Ectodermal cell (in vitro differentiated cells): ENCODE data around the gene SENP1.

Experiments
- H3K27ac ChIP-seq: 2 replicates; pipeline ENCODE4 v1.7.0; 2013; ENCODE audit warnings: mild to moderate bottlenecking, low read depth, low read length; ENCODE audit not compliant: insufficient read depth, poor library complexity, severe bottlenecking
- H3K27me3 ChIP-seq: 2 replicates; pipeline ENCODE4 v1.7.0; 2013; ENCODE audit warnings: mild to moderate bottlenecking, low read length; ENCODE audit not compliant: insufficient read depth, control insufficient read depth, poor library complexity, severe bottlenecking
- H3K36me3 ChIP-seq: one replicate; pipeline ENCODE4 v1.7.0; 2013; ENCODE audit warnings: low read length; ENCODE audit not compliant: control insufficient read depth, insufficient read depth
- H3K4me1 ChIP-seq: one replicate; pipeline ENCODE4 v1.7.0; 2013; ENCODE audit warnings: low read length; ENCODE audit not compliant: control insufficient read depth, insufficient read depth
- H3K4me3 ChIP-seq: 2 replicates; pipeline ENCODE4 v1.7.0; 2013; ENCODE audit warnings: low read depth, low read length, control low read depth; ENCODE audit not compliant: insufficient read depth
- H3K9me3 ChIP-seq: 2 replicates; pipeline ENCODE4 v1.7.0; 2013; ENCODE audit warnings: mild to moderate bottlenecking, low read length, moderate library complexity; ENCODE audit not compliant: control insufficient read depth
- WGBS, 2 experiments: methylation state at CpG; one replicate each; pipeline ENCODE4 v1.1.7; 2013; ENCODE audit warnings: missing lambda C conversion rate in 2 of 2; 5-methylcytosine and 5-hydroxymethylcytosine counted together

The SENP1 gene

DNA sequence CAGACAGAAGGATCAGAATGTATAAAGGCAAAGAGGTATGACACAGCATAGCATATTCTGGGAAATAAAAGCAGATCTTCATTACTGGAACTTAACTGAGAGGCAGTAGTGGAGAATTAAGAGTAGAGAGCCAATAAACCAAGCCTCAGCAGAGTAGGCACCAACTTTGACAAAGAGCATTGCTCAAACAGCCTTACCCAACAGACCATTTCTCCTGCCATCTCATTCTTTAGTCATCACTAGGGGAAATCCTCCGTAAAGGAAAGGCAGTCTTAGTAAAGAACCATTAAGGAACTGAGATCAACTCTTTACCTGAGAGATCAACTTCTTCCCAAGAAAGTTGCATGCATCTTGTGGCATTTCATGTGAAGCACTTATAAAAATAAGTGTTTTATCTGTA lies 36.6 kb downstream of the SENP1 start:
- Histone ChIP-seq H3K27ac (no peak overlapping the region), H3K36me3 (peaks cover 25% of the 10 kb centered on the region), H3K4me3 (no peak overlapping the region), H3K4me1 (no peaks in the 10 kb centered on the region), H3K27me3 (no peaks in the 10 kb centered on the region), H3K9me3 (no peaks in the 10 kb centered on the region)
- WGBS, 2 experiments: 94 to 100% methylated on average over 1 of the region's 1 CpG

DNA sequence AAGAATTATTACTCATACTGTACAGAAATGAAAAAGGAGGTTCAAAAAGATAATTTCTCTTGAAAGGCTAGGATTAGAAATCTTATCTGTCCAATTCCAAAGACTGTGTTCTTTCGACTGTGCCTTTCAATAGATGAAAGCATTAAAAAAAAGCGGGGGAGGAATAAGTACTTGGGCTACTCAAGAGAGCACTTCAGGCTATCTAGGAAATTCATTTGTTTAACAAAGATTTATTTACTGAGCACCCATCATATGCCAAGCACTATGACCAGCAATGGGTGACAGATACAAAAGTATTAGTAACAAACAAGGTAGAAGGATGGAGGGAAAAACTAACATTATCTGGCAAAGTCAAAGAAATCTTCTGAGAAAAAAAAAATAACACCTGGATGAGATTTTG lies 37.4 kb downstream of the SENP1 start:
- WGBS, 2 experiments: 83 to 90% methylated on average over 1 to 2 of the region's 2 CpGs
- Histone ChIP-seq H3K4me3 (no peak overlapping the region), H3K4me1 (no peaks in the 10 kb centered on the region), H3K36me3 (peaks cover 25% of the 10 kb centered on the region), H3K9me3 (no peaks in the 10 kb centered on the region), H3K27me3 (no peaks in the 10 kb centered on the region), H3K27ac (no peak overlapping the region)

DNA sequence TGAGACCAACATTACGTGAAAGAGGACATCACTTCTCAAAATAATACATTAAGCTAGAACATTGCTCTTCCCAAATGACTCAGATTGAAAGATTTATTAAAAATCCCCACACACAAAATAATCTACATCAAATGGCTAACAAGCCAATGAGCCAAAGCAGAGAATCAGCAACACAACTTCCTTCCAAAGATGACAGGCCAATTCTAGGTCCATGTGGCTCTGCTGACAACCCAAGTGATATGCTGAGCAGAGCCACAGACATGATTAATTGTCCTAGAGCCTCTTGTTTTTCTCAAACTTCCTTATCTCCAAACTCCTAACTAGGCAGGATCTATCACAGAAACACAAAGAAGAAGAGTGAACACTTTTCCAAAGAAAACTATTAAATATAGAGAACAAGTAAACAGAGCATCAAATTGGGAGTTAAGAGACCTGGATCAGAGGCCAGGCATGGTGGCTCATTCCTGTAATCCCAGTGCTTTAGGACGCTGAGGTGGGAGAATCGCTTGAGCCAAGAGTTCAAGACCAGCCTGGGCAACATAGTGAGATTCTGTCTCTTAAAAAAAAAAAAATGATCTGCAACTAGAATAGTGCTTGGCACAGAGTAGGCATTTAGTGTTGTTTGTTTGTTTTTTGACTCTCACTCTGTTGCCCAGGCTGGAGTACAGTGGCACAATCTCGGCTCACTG lies 38.5 kb downstream of the SENP1 start:
- Histone ChIP-seq H3K36me3 (peaks cover 26% of the 10 kb centered on the region), H3K9me3 (no peaks in the 10 kb centered on the region), H3K27me3 (no peaks in the 10 kb centered on the region), H3K27ac (no peak overlapping the region), H3K4me3 (no peak overlapping the region), H3K4me1 (no peaks in the 10 kb centered on the region)
- WGBS, 2 experiments: 95 to 96% methylated on average over 4 of the region's 4 CpGs

DNA sequence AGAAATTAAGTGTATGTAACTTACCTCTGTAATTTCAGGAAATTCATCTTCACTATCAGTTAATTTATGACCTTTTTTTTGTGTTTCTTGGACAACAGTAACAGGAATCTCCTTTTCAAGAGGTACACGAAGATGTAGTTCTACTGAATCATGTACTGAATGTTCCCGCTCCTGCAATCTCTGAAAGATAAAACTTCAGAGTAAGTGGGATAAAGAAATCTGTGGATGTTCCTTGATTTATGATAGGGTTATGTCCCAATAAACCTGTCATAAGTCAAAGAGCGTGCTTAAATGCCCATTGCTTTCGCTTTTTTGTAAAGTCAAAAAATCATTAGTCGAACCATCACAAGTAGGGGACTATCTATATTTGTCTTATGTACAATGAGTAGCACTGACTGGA lies 40.8 kb downstream of the SENP1 start:
- Histone ChIP-seq H3K4me3 (no peak overlapping the region), H3K27me3 (no peaks in the 10 kb centered on the region), H3K4me1 (no peaks in the 10 kb centered on the region), H3K36me3 (peaks cover 27% of the 10 kb centered on the region), H3K27ac (no peak overlapping the region), H3K9me3 (no peaks in the 10 kb centered on the region)
- WGBS, 2 experiments: 94 to 99% methylated on average over 5 of the region's 5 CpGs

DNA sequence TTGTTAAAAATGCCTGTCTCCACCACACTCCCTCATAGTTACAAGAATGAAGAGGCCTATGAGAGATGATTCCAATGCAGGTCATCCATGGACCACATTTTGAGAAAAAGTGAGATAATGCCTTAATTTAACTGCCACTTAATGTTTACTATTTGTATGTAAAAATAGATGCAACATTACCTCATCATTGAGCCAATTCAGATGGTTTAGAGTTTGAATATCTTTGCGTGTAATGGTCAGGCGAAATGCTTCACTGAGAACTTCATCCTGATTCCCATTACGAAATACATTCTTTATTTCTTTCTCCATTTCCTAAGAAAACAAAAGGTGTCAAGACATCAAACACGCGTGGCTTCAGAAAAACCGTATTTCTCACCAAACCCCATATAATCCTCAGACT lies 42.3 kb downstream of the SENP1 start:
- Histone ChIP-seq H3K27me3 (no peaks in the 10 kb centered on the region), H3K36me3 (peaks cover 38% of the 10 kb centered on the region), H3K4me1 (no peaks in the 10 kb centered on the region), H3K9me3 (no peaks in the 10 kb centered on the region), H3K4me3 (no peak overlapping the region), H3K27ac (no peak overlapping the region)
- WGBS, 2 experiments: 96% methylated on average over 6 of the region's 6 CpGs

GRCh38 chr12:48061938-48062719 lies 43.8 kb downstream of the SENP1 start:
- 75 to 94% methylated on average over 1 of the region's 1 CpG for WGBS, 2 experiments
- Histone ChIP-seq H3K9me3 (no peaks in the 10 kb centered on the region), H3K27ac (no peak overlapping the region), H3K27me3 (no peaks in the 10 kb centered on the region), H3K36me3 (peaks cover 42% of the 10 kb centered on the region), H3K4me1 (no peaks in the 10 kb centered on the region), H3K4me3 (no peak overlapping the region)

GRCh38 chr12:48060474-48060873 lies 45.4 kb downstream of the SENP1 start:
- no peaks in the 10 kb centered on the region for H3K4me1 ChIP-seq
- H3K9me3 ChIP-seq: no peaks in the 10 kb centered on the region
- no peak overlapping the region for H3K27ac ChIP-seq
- no peaks in the 10 kb centered on the region for H3K27me3 ChIP-seq
- H3K36me3 ChIP-seq: peaks cover 41% of the 10 kb centered on the region
- WGBS, 2 experiments: 91 to 95% methylated on average over 2 of the region's 2 CpGs
- no peak overlapping the region for H3K4me3 ChIP-seq

GRCh38 chr12:48058771-48059170 lies 47.1 kb downstream of the SENP1 start:
- no peaks in the 10 kb centered on the region for H3K9me3 ChIP-seq
- no peaks in the 10 kb centered on the region for H3K27me3 ChIP-seq
- 96 to 97% methylated on average over 5 of the region's 5 CpGs for whole genome bisulfite sequencing, 2 experiments
- H3K4me3 ChIP-seq: no peak overlapping the region
- no peak overlapping the region for H3K27ac ChIP-seq
- no peaks in the 10 kb centered on the region for H3K4me1 ChIP-seq
- H3K36me3 ChIP-seq: peaks cover 31% of the 10 kb centered on the region

GRCh38 chr12:48054955-48055821 lies 50.7 kb downstream of the SENP1 start:
- 95 to 96% methylated on average over 10 to 11 of the region's 12 CpGs for WGBS, 2 experiments

DNA sequence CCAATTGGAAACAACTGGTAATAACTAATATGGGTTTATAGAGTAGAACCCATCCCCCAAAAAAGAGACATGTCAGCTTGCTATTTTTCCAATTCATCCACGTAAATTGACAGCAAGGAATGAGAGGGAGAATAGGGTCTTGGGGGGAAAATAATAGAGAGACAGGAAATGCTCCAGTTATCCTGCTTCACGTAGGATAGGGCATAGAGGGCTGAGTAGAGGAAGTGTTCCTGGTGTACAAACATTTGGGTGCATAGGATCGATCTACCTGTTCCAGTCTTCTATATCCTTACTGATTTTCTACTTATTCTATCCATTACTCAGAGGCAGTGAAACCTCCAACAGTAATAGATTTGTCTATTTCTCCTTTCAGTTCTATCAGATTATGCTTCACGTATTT lies 52.0 kb downstream of the SENP1 start:
- H3K9me3 ChIP-seq: no peaks in the 10 kb centered on the region
- H3K27me3 ChIP-seq: no peaks in the 10 kb centered on the region
- 90 to 95% methylated on average over 3 to 4 of the region's 4 CpGs for WGBS, 2 experiments
- H3K27ac ChIP-seq: no peak overlapping the region
- H3K4me1 ChIP-seq: no peaks in the 10 kb centered on the region
- peaks cover 7% of the 10 kb centered on the region for H3K36me3 ChIP-seq
- H3K4me3 ChIP-seq: no peak overlapping the region

More at GRCh38 chr12:48054955-48055821, 50.7 kb downstream of the SENP1 start:
- H3K36me3 ChIP-seq: peaks cover 15% of the 10 kb centered on the region
- H3K4me3 ChIP-seq: no peak overlapping the region
- no peaks in the 10 kb centered on the region for H3K27me3 ChIP-seq
- H3K9me3 ChIP-seq: no peaks in the 10 kb centered on the region
- H3K4me1 ChIP-seq: no peaks in the 10 kb centered on the region
- H3K27ac ChIP-seq: no peak overlapping the region
